Islet precursor cell (in vitro differentiated cells): ENCODE results near the gene KLHL40.

ENCODE experiments used
- DNase-seq: peaks from one replicate; pipeline ENCODE4 v3.0.0-alpha.2; 2018

Gene KLHL40

GRCh38 chr3:42728668-42729364 lies 43.5 kb downstream of the KLHL40 start:
- peak; percentile 34 for DNase-seq

- peak; percentile 38 for DNase-seq
Measured at GRCh38 chr3:42729404-42730145, 44.2 kb downstream of the KLHL40 start.

GRCh38 chr3:42730294-42730693 lies 45.0 kb downstream of the KLHL40 start:
- DNase-seq, result peak; percentile 47

GRCh38 chr3:42730706-42731420 lies 45.5 kb downstream of the KLHL40 start:
- DNase-seq, result peak; percentile 32

- peak; percentile 27 for DNase-seq
Measured at GRCh38 chr3:42731476-42732195, 46.3 kb downstream of the KLHL40 start.

- DNase-seq, result peak; percentile 54
Measured at GRCh38 chr3:42732196-42732828, 47.0 kb downstream of the KLHL40 start.

GRCh38 chr3:42732829-42733459 lies 47.6 kb downstream of the KLHL40 start:
- peak; percentile 81 for DNase-seq

GRCh38 chr3:42733501-42734262 lies 48.3 kb downstream of the KLHL40 start:
- DNase-seq, result peak; percentile 51

GRCh38 chr3:42734263-42734860 lies 49.0 kb downstream of the KLHL40 start:
- DNase-seq, result peak; percentile 55

GRCh38 chr3:42735019-42735418 lies 49.7 kb downstream of the KLHL40 start:
- DNase-seq, result peak; percentile 47

- DNase-seq, result peak; percentile 42
Measured at GRCh38 chr3:42735615-42736014, 50.3 kb downstream of the KLHL40 start.

- DNase-seq, result peak; percentile 38
Measured at GRCh38 chr3:42736081-42736480, 50.7 kb downstream of the KLHL40 start.

- no peak for DNase-seq
Measured at GRCh38 chr3:42736531-42736930, 51.2 kb downstream of the KLHL40 start.

- DNase-seq, result peak; percentile 55
Measured at GRCh38 chr3:42739401-42740158, 54.2 kb downstream of the KLHL40 start.

GRCh38 chr3:42741796-42742195 lies 56.5 kb downstream of the KLHL40 start:
- peak; percentile 44 for DNase-seq
